C4-2B (cell line): Measurements from ENCODE around the gene DNAAF1.

Source experiments
- H3K27ac ChIP-seq: fragments of 450-650 bp; 2 replicates; pipeline ENCODE4 v1.5.1; 2017
- CTCF ChIP-seq: fragments of 450-650 bp; conservative IDR thresholded peaks from 2 replicates; pipeline ENCODE4 v1.5.1; 2017; ENCODE audit warnings: mild to moderate bottlenecking
- ZFX ChIP-seq: fragments of 450-650 bp; IDR thresholded peaks from 2 replicates; pipeline ENCODE4 v1.6.1; 2017

Gene DNAAF1

GRCh38 chr16:84153660-84154214 is 8.6 kb downstream of the DNAAF1 start:
- H3K27ac ChIP-seq = no peak overlapping the region
- TF ChIP-seq ZFX = no peak

- H3K27ac ChIP-seq = no peak overlapping the region
- no peak for TF ChIP-seq ZFX
- TF ChIP-seq CTCF = no peak
Measured at GRCh38 chr16:84155226-84155625, 10.1 kb downstream of the DNAAF1 start.

GRCh38 chr16:84155771-84156170 is 10.7 kb downstream of the DNAAF1 start:
- TF ChIP-seq ZFX (no peak), CTCF (no peak)
- no peak overlapping the region for H3K27ac ChIP-seq

- TF ChIP-seq CTCF = no peak; the same call in 1 of the 2 replicates
- TF ChIP-seq ZFX = no peak
- no peak overlapping the region for H3K27ac ChIP-seq
Measured at GRCh38 chr16:84156342-84156784, 11.3 kb downstream of the DNAAF1 start.

- no peak overlapping the region for H3K27ac ChIP-seq
- no peak for TF ChIP-seq ZFX
- no peak for TF ChIP-seq CTCF
Measured at GRCh38 chr16:84159007-84159406, 13.9 kb downstream of the DNAAF1 start.

- no peak overlapping the region for H3K27ac ChIP-seq
- TF ChIP-seq ZFX (no peak), CTCF (no peak)
Measured at GRCh38 chr16:84159800-84160199, 14.7 kb downstream of the DNAAF1 start.

- no peak for TF ChIP-seq ZFX
Measured at GRCh38 chr16:84161037-84161436, 15.9 kb downstream of the DNAAF1 start.

GRCh38 chr16:84161801-84162200 is 16.7 kb downstream of the DNAAF1 start:
- TF ChIP-seq CTCF = no peak
- TF ChIP-seq ZFX = no peak

More at GRCh38 chr16:84161037-84161436, 15.9 kb downstream of the DNAAF1 start:
- H3K27ac ChIP-seq = no peak overlapping the region

More at GRCh38 chr16:84161801-84162200, 16.7 kb downstream of the DNAAF1 start:
- no peak overlapping the region for H3K27ac ChIP-seq
